ENCODE data around the gene BCR.

The BCR gene

GRCh38 chr22:23275751-23276150, 95.4 kb downstream of the BCR start:
- Histone ChIP-seq H3K4me3 (ENCODE audit: low read depth in 1 of 2, low read length in 2 of 2) (no peak overlapping the region), H3K27me3 (ENCODE audit: control insufficient read depth in 1 of 2, insufficient read depth in 2 of 2, low read length in 2 of 2) (no peaks in the 10 kb centered on the region), H3K36me3 (ENCODE audit: control insufficient read depth in 1 of 2, insufficient read depth in 2 of 2, low read length in 2 of 2) (peaks cover 39 to 54% of the 10 kb centered on the region in 2 donors), H3K9ac (ENCODE audit: low read depth in 1 of 2, low read length in 2 of 2) (no peak overlapping the region), H3K9me3 (ENCODE audit: control insufficient read depth in 1 of 2, low read length in 2 of 2) (no peaks in the 10 kb centered on the region), H3K27ac (ENCODE audit: low read depth, low read length) (no peak overlapping the region), H3K4me1 (ENCODE audit: control insufficient read depth in 1 of 2, insufficient read depth in 2 of 2, low read length in 2 of 2) (peaks cover 9 to 10% of the 10 kb centered on the region in 2 donors)

- Histone ChIP-seq H3K4me3 (ENCODE audit: low read depth in 1 of 2, low read length in 2 of 2) (no peak overlapping the region), H3K4me1 (ENCODE audit: control insufficient read depth in 1 of 2, insufficient read depth in 2 of 2, low read length in 2 of 2) (peaks cover 13 to 20% of the 10 kb centered on the region in 2 donors), H3K27me3 (ENCODE audit: control insufficient read depth in 1 of 2, insufficient read depth in 2 of 2, low read length in 2 of 2) (no peaks in the 10 kb centered on the region), H3K9ac (ENCODE audit: low read depth in 1 of 2, low read length in 2 of 2) (no peak overlapping the region), H3K36me3 (ENCODE audit: control insufficient read depth in 1 of 2, insufficient read depth in 2 of 2, low read length in 2 of 2) (peaks cover 37 to 48% of the 10 kb centered on the region in 2 donors), H3K9me3 (ENCODE audit: control insufficient read depth in 1 of 2, low read length in 2 of 2) (no peaks in the 10 kb centered on the region), H3K27ac (ENCODE audit: low read depth, low read length) (no peak overlapping the region)
Measured at GRCh38 chr22:23276656-23277582, 96.6 kb downstream of the BCR start.

- Histone ChIP-seq H3K27me3 (ENCODE audit: control insufficient read depth in 1 of 2, insufficient read depth in 2 of 2, low read length in 2 of 2) (no peaks in the 10 kb centered on the region), H3K36me3 (ENCODE audit: control insufficient read depth in 1 of 2, insufficient read depth in 2 of 2, low read length in 2 of 2) (peaks cover 29 to 46% of the 10 kb centered on the region in 2 donors), H3K4me1 (ENCODE audit: control insufficient read depth in 1 of 2, insufficient read depth in 2 of 2, low read length in 2 of 2) (peaks cover 18 to 24% of the 10 kb centered on the region in 2 donors), H3K9ac (ENCODE audit: low read depth in 1 of 2, low read length in 2 of 2) (no peak overlapping the region), H3K27ac (ENCODE audit: low read depth, low read length) (no peak overlapping the region), H3K9me3 (ENCODE audit: control insufficient read depth in 1 of 2, low read length in 2 of 2) (no peaks in the 10 kb centered on the region), H3K4me3 (ENCODE audit: low read depth in 1 of 2, low read length in 2 of 2) (no peak overlapping the region)
Measured at GRCh38 chr22:23277583-23278295, 97.4 kb downstream of the BCR start.

GRCh38 chr22:23278883-23279675, 98.8 kb downstream of the BCR start:
- H3K4me1 ChIP-seq (ENCODE audit: control insufficient read depth in 1 of 2, insufficient read depth in 2 of 2, low read length in 2 of 2): peaks cover 18 to 24% of the 10 kb centered on the region in 2 donors
- no peak overlapping the region for H3K4me3 ChIP-seq (ENCODE audit: low read depth in 1 of 2, low read length in 2 of 2)
- peak overlapping the region; percentile 17 for H3K27ac ChIP-seq (ENCODE audit: low read depth, low read length)
- no peaks in the 10 kb centered on the region for H3K27me3 ChIP-seq (ENCODE audit: control insufficient read depth in 1 of 2, insufficient read depth in 2 of 2, low read length in 2 of 2)
- no peak overlapping the region for H3K9ac ChIP-seq (ENCODE audit: low read depth in 1 of 2, low read length in 2 of 2)
- peaks cover 28 to 45% of the 10 kb centered on the region in 2 donors for H3K36me3 ChIP-seq (ENCODE audit: control insufficient read depth in 1 of 2, insufficient read depth in 2 of 2, low read length in 2 of 2)
- no peaks in the 10 kb centered on the region for H3K9me3 ChIP-seq (ENCODE audit: control insufficient read depth in 1 of 2, low read length in 2 of 2)

GRCh38 chr22:23279781-23280180, 99.5 kb downstream of the BCR start:
- Histone ChIP-seq H3K27me3 (ENCODE audit: control insufficient read depth in 1 of 2, insufficient read depth in 2 of 2, low read length in 2 of 2) (no peaks in the 10 kb centered on the region), H3K36me3 (ENCODE audit: control insufficient read depth in 1 of 2, insufficient read depth in 2 of 2, low read length in 2 of 2) (peaks cover 26 to 47% of the 10 kb centered on the region in 2 donors), H3K4me3 (ENCODE audit: low read depth in 1 of 2, low read length in 2 of 2) (no peak overlapping the region), H3K27ac (ENCODE audit: low read depth, low read length) (no peak overlapping the region), H3K9ac (ENCODE audit: low read depth in 1 of 2, low read length in 2 of 2) (no peak overlapping the region), H3K9me3 (ENCODE audit: control insufficient read depth in 1 of 2, low read length in 2 of 2) (no peaks in the 10 kb centered on the region), H3K4me1 (ENCODE audit: control insufficient read depth in 1 of 2, insufficient read depth in 2 of 2, low read length in 2 of 2) (peaks cover 18 to 24% of the 10 kb centered on the region in 2 donors)

GRCh38 chr22:23280356-23281052, 100.2 kb downstream of the BCR start:
- H3K9ac ChIP-seq (ENCODE audit: low read depth in 1 of 2, low read length in 2 of 2): no peak overlapping the region
- H3K27me3 ChIP-seq (ENCODE audit: control insufficient read depth in 1 of 2, insufficient read depth in 2 of 2, low read length in 2 of 2): no peaks in the 10 kb centered on the region
- no peak overlapping the region for H3K27ac ChIP-seq (ENCODE audit: low read depth, low read length)
- peaks cover 18 to 24% of the 10 kb centered on the region in 2 donors for H3K4me1 ChIP-seq (ENCODE audit: control insufficient read depth in 1 of 2, insufficient read depth in 2 of 2, low read length in 2 of 2)
- no peak overlapping the region for H3K4me3 ChIP-seq (ENCODE audit: low read depth in 1 of 2, low read length in 2 of 2)
- H3K9me3 ChIP-seq (ENCODE audit: control insufficient read depth in 1 of 2, low read length in 2 of 2): no peaks in the 10 kb centered on the region
- H3K36me3 ChIP-seq (ENCODE audit: control insufficient read depth in 1 of 2, insufficient read depth in 2 of 2, low read length in 2 of 2): peaks cover 19 to 48% of the 10 kb centered on the region in 2 donors

- Histone ChIP-seq H3K9ac (ENCODE audit: low read depth in 1 of 2, low read length in 2 of 2) (no peak overlapping the region), H3K27ac (ENCODE audit: low read depth, low read length) (no peak overlapping the region), H3K27me3 (ENCODE audit: control insufficient read depth in 1 of 2, insufficient read depth in 2 of 2, low read length in 2 of 2) (no peaks in the 10 kb centered on the region), H3K9me3 (ENCODE audit: control insufficient read depth in 1 of 2, low read length in 2 of 2) (no peaks in the 10 kb centered on the region), H3K4me3 (ENCODE audit: low read depth in 1 of 2, low read length in 2 of 2) (no peak overlapping the region), H3K4me1 (ENCODE audit: control insufficient read depth in 1 of 2, insufficient read depth in 2 of 2, low read length in 2 of 2) (peaks cover 18 to 24% of the 10 kb centered on the region in 2 donors), H3K36me3 (ENCODE audit: control insufficient read depth in 1 of 2, insufficient read depth in 2 of 2, low read length in 2 of 2) (peaks cover 18 to 49% of the 10 kb centered on the region in 2 donors)
Measured at GRCh38 chr22:23281053-23281405, 100.7 kb downstream of the BCR start.

GRCh38 chr22:23281406-23282088, 101.2 kb downstream of the BCR start:
- Histone ChIP-seq H3K4me1 (ENCODE audit: control insufficient read depth in 1 of 2, insufficient read depth in 2 of 2, low read length in 2 of 2) (peaks cover 18 to 24% of the 10 kb centered on the region in 2 donors), H3K9ac (ENCODE audit: low read depth in 1 of 2, low read length in 2 of 2) (peak overlapping the region in 1 of 2 donors; percentile 31), H3K27me3 (ENCODE audit: control insufficient read depth in 1 of 2, insufficient read depth in 2 of 2, low read length in 2 of 2) (no peaks in the 10 kb centered on the region), H3K9me3 (ENCODE audit: control insufficient read depth in 1 of 2, low read length in 2 of 2) (no peaks in the 10 kb centered on the region), H3K4me3 (ENCODE audit: low read depth in 1 of 2, low read length in 2 of 2) (no peak overlapping the region), H3K27ac (ENCODE audit: low read depth, low read length) (no peak overlapping the region), H3K36me3 (ENCODE audit: control insufficient read depth in 1 of 2, insufficient read depth in 2 of 2, low read length in 2 of 2) (peaks cover 18 to 54% of the 10 kb centered on the region in 2 donors)

- Histone ChIP-seq H3K27ac (ENCODE audit: low read depth, low read length) (no peak overlapping the region), H3K9ac (ENCODE audit: low read depth in 1 of 2, low read length in 2 of 2) (peak overlapping the region in 1 of 2 donors; percentile 31), H3K27me3 (ENCODE audit: control insufficient read depth in 1 of 2, insufficient read depth in 2 of 2, low read length in 2 of 2) (no peaks in the 10 kb centered on the region), H3K9me3 (ENCODE audit: control insufficient read depth in 1 of 2, low read length in 2 of 2) (no peaks in the 10 kb centered on the region), H3K4me1 (ENCODE audit: control insufficient read depth in 1 of 2, insufficient read depth in 2 of 2, low read length in 2 of 2) (peaks cover 18 to 24% of the 10 kb centered on the region in 2 donors), H3K36me3 (ENCODE audit: control insufficient read depth in 1 of 2, insufficient read depth in 2 of 2, low read length in 2 of 2) (peaks cover 17 to 59% of the 10 kb centered on the region in 2 donors), H3K4me3 (ENCODE audit: low read depth in 1 of 2, low read length in 2 of 2) (no peak overlapping the region)
Measured at GRCh38 chr22:23282089-23282501, 101.8 kb downstream of the BCR start.

All from duodenal mucosa (tissue), 2 donors.